Chondrocyte (in vitro differentiated cells): ENCODE measurements around the gene MOSMO. TPM values are rescaled to one million over a fixed set of nuclear protein-coding genes. Genes with fewer than 3 reads are reported as not detected.
"Not testable (repeated sequence)": the region's sequence is repeated elsewhere in the genome, so short reads cannot be mapped to it uniquely, and the experiment has no call there.

Experiments
- DNase-seq: peaks from one replicate; pipeline ENCODE4 v3.0.0; 2021; ENCODE audit warnings: mixed read lengths, low spot score
- H3K27ac Mint-ChIP-seq: one replicate; pipeline ENCODE4 v1.8.0; 2021; ENCODE audit warnings: mild to moderate bottlenecking, moderate library complexity, mixed read lengths; ENCODE audit not compliant: unreplicated experiment
- H3K27me3 Mint-ChIP-seq: 2 replicates; pipeline ENCODE4 v1.8.0; 2021; ENCODE audit warnings: low read depth, mixed read lengths
- H3K36me3 Mint-ChIP-seq: 2 replicates; pipeline ENCODE4 v1.8.0; 2021; ENCODE audit warnings: low read depth, mixed read lengths
- H3K4me1 Mint-ChIP-seq: 2 replicates; pipeline ENCODE4 v1.8.0; 2021; ENCODE audit warnings: low read depth, mild to moderate bottlenecking, mixed read lengths
- H3K4me3 Mint-ChIP-seq: one replicate; pipeline ENCODE4 v1.8.0; 2021; ENCODE audit warnings: mild to moderate bottlenecking, moderate library complexity, mixed read lengths; ENCODE audit not compliant: unreplicated experiment
- H3K9me3 Mint-ChIP-seq: 2 replicates; pipeline ENCODE4 v1.8.0; 2021; ENCODE audit warnings: low read depth, mixed read lengths
- CTCF ChIP-seq: fragments of 200-600 bp; sonication (generic); IDR thresholded peaks from 2 replicates; pipeline ENCODE4 v1.5.0; 2021; ENCODE audit warnings: antibody characterized with exemption, mild to moderate bottlenecking, moderate library complexity
- total RNA-seq: library from RNA; stranded (reverse); gene quantifications from 3 replicates; pipeline ENCODE4 v1.2.1, GENCODE V29; 2021

MOSMO gene
- total RNA-seq, 1 donor from 2014 or later: 9.7 TPM

DNA sequence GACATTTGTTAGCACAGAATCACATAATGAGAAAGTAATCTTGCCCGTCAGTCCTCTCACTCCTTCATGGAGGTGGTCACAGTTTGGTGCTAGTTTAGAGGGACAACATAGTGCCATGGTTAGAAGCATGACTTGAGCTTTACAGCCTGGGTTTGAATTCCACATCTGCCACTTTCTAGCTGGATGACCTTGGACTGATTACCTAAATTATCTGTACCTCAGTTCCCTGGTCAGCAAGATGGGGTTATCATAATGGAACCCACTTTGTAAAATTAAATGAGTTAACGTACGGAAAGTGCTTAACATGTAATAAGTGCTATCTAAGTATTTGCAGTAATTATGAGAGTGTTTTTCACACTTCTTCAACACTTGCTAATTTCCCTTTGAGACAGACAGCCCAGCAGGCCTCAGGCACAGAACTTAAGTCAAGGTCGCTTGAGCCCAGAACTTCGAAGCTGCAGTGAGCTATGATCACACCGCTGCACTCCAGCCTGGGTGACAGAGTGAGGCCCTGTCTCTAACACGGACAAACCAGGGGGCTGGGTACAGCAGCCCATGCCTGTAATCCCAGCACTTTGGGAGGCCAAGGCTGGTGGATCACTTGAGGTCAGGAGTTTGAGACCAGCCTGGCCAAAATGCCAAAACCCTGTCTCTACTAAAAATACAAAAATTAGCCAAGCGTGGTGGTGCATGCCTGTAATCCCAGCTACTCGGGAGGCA lies 91.5 kb downstream of the MOSMO start:
- Mint-ChIP-seq H3K4me3 (no peak overlapping the region), H3K36me3 (no peaks in the 10 kb centered on the region), H3K9me3 (no peaks in the 10 kb centered on the region), H3K27ac (no peak overlapping the region), H3K27me3 (peaks cover 27% of the 10 kb centered on the region), H3K4me1 (peaks cover 2% of the 10 kb centered on the region)
- TF ChIP-seq CTCF: peak; percentile 67
- no peak for DNase-seq

- no peak for DNase-seq
- H3K4me3 Mint-ChIP-seq: no peak overlapping the region
- H3K36me3 Mint-ChIP-seq: no peaks in the 10 kb centered on the region
- no peaks in the 10 kb centered on the region for H3K9me3 Mint-ChIP-seq
- peaks cover 22% of the 10 kb centered on the region for H3K27me3 Mint-ChIP-seq
- peaks cover 2% of the 10 kb centered on the region for H3K4me1 Mint-ChIP-seq
- TF ChIP-seq CTCF: no peak
- no peak overlapping the region for H3K27ac Mint-ChIP-seq
Measured at GRCh38 chr16:22103441-22103840, 95.5 kb downstream of the MOSMO start.

GRCh38 chr16:22109258-22109898 lies 101.5 kb downstream of the MOSMO start:
- TF ChIP-seq CTCF: no peak
- Mint-ChIP-seq H3K27ac (no peak overlapping the region), H3K27me3 (peaks cover 42% of the 10 kb centered on the region), H3K4me1 (no peaks in the 10 kb centered on the region), H3K9me3 (no peaks in the 10 kb centered on the region), H3K4me3 (no peak overlapping the region), H3K36me3 (no peaks in the 10 kb centered on the region)
- no peak for DNase-seq

DNA sequence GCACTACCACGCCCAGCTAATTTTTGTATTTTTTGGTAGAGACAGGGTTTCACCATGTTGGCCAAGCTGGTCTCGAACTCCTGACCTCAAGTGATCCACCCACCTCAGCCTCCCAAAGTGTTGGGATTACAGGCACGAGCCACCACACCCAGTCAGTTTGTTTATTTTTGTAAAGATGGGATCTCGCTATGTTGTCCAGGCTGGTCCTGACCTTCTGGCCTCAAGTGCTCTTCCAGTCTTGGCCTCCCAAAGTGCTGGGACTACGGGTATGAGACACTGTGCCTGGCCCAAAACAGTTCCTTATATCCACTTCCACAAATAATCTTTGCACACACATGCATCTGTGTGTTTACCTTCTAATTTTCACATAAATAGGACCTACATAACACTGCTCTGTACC lies 103.7 kb downstream of the MOSMO start:
- H3K27me3 Mint-ChIP-seq: peaks cover 39% of the 10 kb centered on the region
- not testable (repeated sequence) for DNase-seq, H3K27ac Mint-ChIP-seq, H3K9me3 Mint-ChIP-seq, H3K36me3 Mint-ChIP-seq, H3K4me3 Mint-ChIP-seq, H3K4me1 Mint-ChIP-seq

DNA sequence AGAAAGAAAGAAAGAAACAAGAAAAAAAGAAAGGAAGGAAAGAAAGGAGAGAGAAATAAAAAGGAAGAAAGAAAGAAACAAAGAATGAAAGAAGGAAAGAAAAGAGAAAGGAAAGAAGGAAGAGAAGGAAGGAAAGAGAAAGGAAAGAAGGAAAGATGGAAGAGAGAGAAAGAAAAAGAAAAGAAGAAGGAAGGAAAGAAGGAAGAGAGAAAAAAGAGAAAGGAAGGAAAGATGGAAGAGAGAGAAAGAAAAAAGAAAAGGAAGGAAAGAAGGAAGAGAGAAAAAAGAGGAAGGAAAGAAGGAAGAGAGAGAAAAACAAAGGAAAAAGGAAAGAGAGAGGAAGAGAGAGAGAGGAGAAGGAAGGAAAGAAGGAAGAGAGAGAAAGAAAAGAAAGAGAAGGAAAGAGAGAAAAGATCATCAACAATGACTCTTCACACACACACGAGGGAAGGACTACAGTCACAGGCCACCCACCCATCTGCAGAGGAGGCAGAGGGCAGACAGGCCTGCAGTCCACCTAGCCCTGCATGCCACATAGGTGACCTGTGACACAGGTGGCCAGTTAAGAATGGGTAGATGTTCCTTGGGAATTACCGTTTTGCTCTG lies 108.3 kb downstream of the MOSMO start:
- no peak overlapping the region for H3K4me3 Mint-ChIP-seq
- H3K27me3 Mint-ChIP-seq: peaks cover 7% of the 10 kb centered on the region
- H3K4me1 Mint-ChIP-seq: no peaks in the 10 kb centered on the region
- no peaks in the 10 kb centered on the region for H3K36me3 Mint-ChIP-seq
- no peaks in the 10 kb centered on the region for H3K9me3 Mint-ChIP-seq
- no peak for DNase-seq
- H3K27ac Mint-ChIP-seq: no peak overlapping the region
- no peak for TF ChIP-seq CTCF
